H1 (cell line): Measurements from ENCODE around the gene SLC6A12.

Source experiments
- BACH1 ChIP-seq: IDR thresholded peaks from 2 replicates; pipeline ENCODE4 v1.6.1; 2012; ENCODE audit warnings: low read length, improper control_type of control experiment
- CTCF ChIP-seq, 3 experiments: IDR thresholded peaks; 1 replicate in 2 of 3; 2 replicates in 1 of 3; pipeline versions ENCODE4 v1.5.1 to v1.6.1; 2011; ENCODE audit warnings: low read length in 3 of 3, mild to moderate bottlenecking in 3 of 3, inconsistent platforms in 2 of 3, low read depth in 1 of 3, moderate library complexity in 1 of 3; ENCODE audit not compliant: insufficient read depth in 1 of 3; ENCODE audit errors: control extremely low read depth in 1 of 3
- JUND ChIP-seq: IDR thresholded peaks from 2 replicates; pipeline ENCODE4 v1.6.1; 2011; ENCODE audit warnings: mild to moderate bottlenecking, improper control_type of control experiment, low read length
- MAFK ChIP-seq: IDR thresholded peaks from 2 replicates; pipeline ENCODE4 v1.6.1; 2012; ENCODE audit warnings: low read depth, mild to moderate bottlenecking, improper control_type of control experiment, low read length
- POLR2A ChIP-seq, 2 experiments: IDR thresholded peaks; 1 replicate in 1 of 2; 2 replicates in 1 of 2; pipeline ENCODE4 v1.6.1; 2011; ENCODE audit warnings: low read depth in 2 of 2, low read length in 2 of 2, mild to moderate bottlenecking in 2 of 2; ENCODE audit errors: control extremely low read depth in 1 of 2

- no peak for TF ChIP-seq MAFK
- TF ChIP-seq POLR2A (IDR thresholded peaks at IDR 0.05; ENCODE audit: control extremely low read depth in 1 of 2, low read depth in 2 of 2, low read length in 2 of 2), result no peak
- no peak for TF ChIP-seq CTCF (IDR thresholded peaks at IDR 0.05; ENCODE audit: control extremely low read depth in 1 of 3, insufficient read depth in 1 of 3, low read depth in 1 of 3, low read length in 3 of 3)
- no peak for TF ChIP-seq BACH1
- no peak for TF ChIP-seq JUND
Observed at GRCh38 chr12:161823-162222, 52.1 kb downstream of the SLC6A12 start.
